CD14-positive monocyte (primary cell): ENCODE data around the gene SLC1A7. TPM values are rescaled to one million over a fixed set of nuclear protein-coding genes. Genes with fewer than 3 reads are reported as not detected.

ENCODE experiments used
- DNase-seq, 3 donors: peaks; one replicate each; pipeline ENCODE4 v3.0.0-alpha.2; 2011 to 2022
- H2AFZ ChIP-seq: 2 replicates; pipeline ENCODE4 v1.6.0; 2012; ENCODE audit warnings: mild to moderate bottlenecking, low read depth, low read length, inconsistent platforms; ENCODE audit not compliant: insufficient read depth, poor library complexity, severe bottlenecking
- H3K27ac ChIP-seq, 2 donors: 1 replicate in 1 of 2; 2 replicates in 1 of 2; pipeline ENCODE4 v1.5.1; 2012 to 2013; ENCODE audit warnings: low read length in 2 of 2, control low read depth in 1 of 2, inconsistent platforms in 1 of 2, low read depth in 1 of 2, mild to moderate bottlenecking in 1 of 2
- H3K27me3 ChIP-seq, 2 donors: one replicate each; pipeline versions ENCODE4 v1.6.0 to v1.6.1; 2011 to 2013; ENCODE audit warnings: low read length in 2 of 2; ENCODE audit not compliant: control insufficient read depth in 2 of 2, insufficient read depth in 2 of 2
- H3K36me3 ChIP-seq, 2 donors: replicated peaks in 1 of 2; 1 replicate in 1 of 2; 2 replicates in 1 of 2; pipeline versions ENCODE4 v1.5.1 to v1.6.1; 2012 to 2013; ENCODE audit warnings: low read length in 2 of 2, control low read depth in 1 of 2, inconsistent platforms in 1 of 2, mild to moderate bottlenecking in 1 of 2; ENCODE audit not compliant: insufficient read depth in 2 of 2, control insufficient read depth in 1 of 2
- H3K4me1 ChIP-seq, 2 donors: 1 replicate in 1 of 2; 2 replicates in 1 of 2; pipeline versions ENCODE4 v1.5.1 to v1.6.1; 2012 to 2013; ENCODE audit warnings: low read length in 2 of 2, control low read depth in 1 of 2, inconsistent platforms in 1 of 2, mild to moderate bottlenecking in 1 of 2, moderate library complexity in 1 of 2; ENCODE audit not compliant: insufficient read depth in 2 of 2, control insufficient read depth in 1 of 2
- H3K4me2 ChIP-seq: replicated peaks from 2 replicates; pipeline ENCODE3; 2012; ENCODE audit warnings: low read length, moderate library complexity, mild to moderate bottlenecking; ENCODE audit not compliant: poor library complexity, severe bottlenecking; ENCODE audit errors: extremely low read depth
- H3K4me3 ChIP-seq, 3 experiments: fragments of 200-600 bp in 1 of 3; sonication (generic) in 1 of 3; replicated peaks in 1 of 3; 1 replicate in 2 of 3; 2 replicates in 1 of 3; pipeline ENCODE4 v1.5.1; 2011 to 2013; ENCODE audit warnings: low read length in 3 of 3, mild to moderate bottlenecking in 3 of 3, control low read depth in 2 of 3, low read depth in 2 of 3, inconsistent platforms in 1 of 3, moderate library complexity in 1 of 3
- H3K79me2 ChIP-seq: 2 replicates; pipeline ENCODE4 v1.6.0; 2012; ENCODE audit warnings: mild to moderate bottlenecking, control low read depth, inconsistent platforms, low read length, moderate library complexity; ENCODE audit not compliant: insufficient read depth
- H3K9ac ChIP-seq: 2 replicates; pipeline ENCODE4 v1.6.0; 2017; ENCODE audit warnings: low read length, mild to moderate bottlenecking; ENCODE audit not compliant: insufficient read depth, poor library complexity, severe bottlenecking
- H3K9me3 ChIP-seq, 2 donors: replicated peaks in 1 of 2; 1 replicate in 1 of 2; 2 replicates in 1 of 2; pipeline versions ENCODE4 v1.5.1 to v1.6.1; 2012 to 2013; ENCODE audit warnings: low read length in 2 of 2, control low read depth in 1 of 2; ENCODE audit not compliant: control insufficient read depth in 1 of 2, insufficient read depth in 1 of 2
- H4K20me1 ChIP-seq: 2 replicates; pipeline ENCODE4 v1.6.0; 2012; ENCODE audit warnings: mild to moderate bottlenecking, low read length, control low read depth, moderate library complexity; ENCODE audit not compliant: insufficient read depth
- H3K27ac Mint-ChIP-seq, 7 donors: one replicate each; pipeline ENCODE4 v1.8.0; 2020; ENCODE audit warnings: mild to moderate bottlenecking in 7 of 7, mixed read lengths in 7 of 7, moderate library complexity in 6 of 7, inconsistent platforms in 2 of 7
- H3K27me3 Mint-ChIP-seq, 3 donors: one replicate each; pipeline ENCODE4 v1.8.0; 2021 to 2022; ENCODE audit warnings: low read depth in 3 of 3, mild to moderate bottlenecking in 3 of 3, mixed read lengths in 3 of 3, moderate library complexity in 3 of 3, inconsistent platforms in 1 of 3
- H3K36me3 Mint-ChIP-seq, 2 donors: one replicate each; pipeline ENCODE4 v1.8.0; 2020; ENCODE audit warnings: mixed read lengths in 2 of 2, inconsistent platforms in 1 of 2, mild to moderate bottlenecking in 1 of 2
- H3K4me1 Mint-ChIP-seq: one replicate; pipeline ENCODE4 v1.8.0; 2020; ENCODE audit warnings: mild to moderate bottlenecking, mixed read lengths
- H3K4me3 Mint-ChIP-seq, 2 donors: one replicate each; pipeline ENCODE4 v1.8.0; 2020; ENCODE audit warnings: mild to moderate bottlenecking in 2 of 2, mixed read lengths in 2 of 2, moderate library complexity in 1 of 2
- H3K9me3 Mint-ChIP-seq, 7 donors: one replicate each; pipeline ENCODE4 v1.8.0; 2020 to 2022; ENCODE audit warnings: mixed read lengths in 7 of 7, mild to moderate bottlenecking in 6 of 7, moderate library complexity in 6 of 7, inconsistent platforms in 2 of 7
- WGBS: methylation state at CpG from one replicate; pipeline ENCODE4 v1.1.5; 2013; ENCODE audit warnings: missing lambda C conversion rate; ENCODE audit not compliant: insufficient coverage; 5-methylcytosine and 5-hydroxymethylcytosine counted together
- intact Hi-C, 2 donors: fragments of 100-400 bp; cut with micrococcal nuclease; formaldehyde crosslinking; loops; one replicate each; pipeline versions ENCODE4 v1.15.0 to v1.15.1; 2023
- polyA plus RNA-seq, 3 donors: library from polyadenylated mRNA; depleted of rRNA in 1 of 3; unstranded in 2 of 3; stranded (reverse) in 1 of 3; fragments of 300-500 nt in 2 of 3; fragments of >200 nt in 1 of 3; fragmentation: Illumina TruSeq in 2 of 3; gene quantifications; 1 replicate in 2 of 3; 2 replicates in 1 of 3; pipeline ENCODE4 v1.2.3, GENCODE V29; 2012 to 2021
- TF ChIP-seq, protein P1 (sequence below): fragments of 200-600 bp; IDR thresholded peaks from one replicate; pipeline ENCODE4 v1.8.0; 2022; ENCODE audit warnings: antibody characterized with exemption, mild to moderate bottlenecking

Gene SLC1A7
- polyA plus RNA-seq, 3 donors, result not detected

DNA sequence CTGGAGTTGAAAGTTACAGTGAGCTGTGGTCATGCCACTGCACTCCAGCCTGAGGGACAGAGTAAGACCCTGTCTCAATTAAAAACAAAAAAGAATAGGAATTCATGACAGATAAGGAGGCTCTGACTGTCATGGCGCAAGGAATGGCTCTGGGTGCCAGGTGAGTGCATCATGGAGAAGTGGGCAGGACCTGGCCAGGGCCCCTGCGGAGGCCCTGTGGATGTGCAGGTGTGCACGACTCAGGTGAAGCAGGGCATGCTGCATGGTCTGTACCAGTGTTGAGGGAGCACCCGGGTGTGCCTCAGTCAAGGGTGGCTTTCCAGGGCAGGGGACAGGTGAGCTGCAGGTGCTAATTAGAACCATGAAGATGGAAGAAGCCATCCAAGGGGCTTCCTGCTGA is 14.0 kb downstream of the SLC1A7 start:
- no peaks in the 10 kb centered on the region for H3K27me3 ChIP-seq
- no peak overlapping the region for H3K27ac Mint-ChIP-seq
- no peak overlapping the region for H2AFZ ChIP-seq
- peaks cover 3 to 6% (median 3%) of the 10 kb centered on the region in 3 donors for H3K27me3 Mint-ChIP-seq
- H3K79me2 ChIP-seq, result no peaks in the 10 kb centered on the region
- no peak overlapping the region for H3K4me3 Mint-ChIP-seq
- H3K27ac ChIP-seq, result no peak overlapping the region
- TF ChIP-seq, protein P1, sequence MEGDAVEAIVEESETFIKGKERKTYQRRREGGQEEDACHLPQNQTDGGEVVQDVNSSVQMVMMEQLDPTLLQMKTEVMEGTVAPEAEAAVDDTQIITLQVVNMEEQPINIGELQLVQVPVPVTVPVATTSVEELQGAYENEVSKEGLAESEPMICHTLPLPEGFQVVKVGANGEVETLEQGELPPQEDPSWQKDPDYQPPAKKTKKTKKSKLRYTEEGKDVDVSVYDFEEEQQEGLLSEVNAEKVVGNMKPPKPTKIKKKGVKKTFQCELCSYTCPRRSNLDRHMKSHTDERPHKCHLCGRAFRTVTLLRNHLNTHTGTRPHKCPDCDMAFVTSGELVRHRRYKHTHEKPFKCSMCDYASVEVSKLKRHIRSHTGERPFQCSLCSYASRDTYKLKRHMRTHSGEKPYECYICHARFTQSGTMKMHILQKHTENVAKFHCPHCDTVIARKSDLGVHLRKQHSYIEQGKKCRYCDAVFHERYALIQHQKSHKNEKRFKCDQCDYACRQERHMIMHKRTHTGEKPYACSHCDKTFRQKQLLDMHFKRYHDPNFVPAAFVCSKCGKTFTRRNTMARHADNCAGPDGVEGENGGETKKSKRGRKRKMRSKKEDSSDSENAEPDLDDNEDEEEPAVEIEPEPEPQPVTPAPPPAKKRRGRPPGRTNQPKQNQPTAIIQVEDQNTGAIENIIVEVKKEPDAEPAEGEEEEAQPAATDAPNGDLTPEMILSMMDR, result no peak
- H3K36me3 Mint-ChIP-seq, result no peaks in the 10 kb centered on the region
- H3K4me3 ChIP-seq, result no peak overlapping the region
- H3K36me3 ChIP-seq, result no peaks in the 10 kb centered on the region
- intact Hi-C loops, result no loop called here
- DNase-seq, result no peak
- no peaks in the 10 kb centered on the region for H3K9me3 ChIP-seq
- H3K9ac ChIP-seq, result no peak overlapping the region
- H3K9me3 Mint-ChIP-seq, result peaks cover 0 to 2% (median 0%) of the 10 kb centered on the region in 7 donors
- H3K4me1 Mint-ChIP-seq, result peaks cover 5% of the 10 kb centered on the region
- H4K20me1 ChIP-seq, result no peaks in the 10 kb centered on the region
- WGBS, result 89% methylated on average over 4 of the region's 4 CpGs
- H3K4me2 ChIP-seq, result no peak overlapping the region
- H3K4me1 ChIP-seq, result no peaks in the 10 kb centered on the region

DNA sequence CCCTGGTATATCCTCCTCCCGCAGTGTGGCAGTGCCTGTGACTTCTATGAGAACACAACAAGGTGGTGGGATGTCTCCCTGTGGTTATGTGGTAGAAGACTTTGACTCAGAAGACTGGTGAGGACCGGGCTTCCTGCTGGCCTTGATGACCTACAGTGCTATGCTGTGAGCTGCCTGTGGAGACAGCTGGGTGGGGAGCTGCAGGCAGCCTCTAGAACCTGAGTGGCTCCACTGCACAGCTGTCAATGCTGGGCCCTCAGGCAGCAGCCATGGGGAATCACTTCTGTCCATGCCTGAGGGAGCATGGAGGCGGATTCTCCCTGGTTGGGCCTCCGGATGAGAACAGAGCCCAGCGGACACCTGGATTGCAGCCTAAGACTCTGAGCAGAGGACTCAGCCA is 14.9 kb downstream of the SLC1A7 start:
- H3K4me1 ChIP-seq, result no peaks in the 10 kb centered on the region
- H2AFZ ChIP-seq, result no peak overlapping the region
- no peak overlapping the region for H3K4me2 ChIP-seq
- no peaks in the 10 kb centered on the region for H3K27me3 ChIP-seq
- Mint-ChIP-seq H3K27me3 (peaks cover 3 to 6% (median 3%) of the 10 kb centered on the region in 3 donors), H3K9me3 (peaks cover 0 to 2% (median 0%) of the 10 kb centered on the region in 7 donors), H3K4me3 (no peak overlapping the region), H3K27ac (no peak overlapping the region), H3K36me3 (no peaks in the 10 kb centered on the region), H3K4me1 (peaks cover 5% of the 10 kb centered on the region)
- 96% methylated on average over 5 of the region's 5 CpGs for WGBS
- H3K4me3 ChIP-seq, result no peak overlapping the region
- TF ChIP-seq, protein P1, result no peak
- no peaks in the 10 kb centered on the region for H4K20me1 ChIP-seq
- H3K9me3 ChIP-seq, result no peaks in the 10 kb centered on the region
- H3K9ac ChIP-seq, result no peak overlapping the region
- DNase-seq, result no peak
- no peaks in the 10 kb centered on the region for H3K79me2 ChIP-seq
- intact Hi-C loops, result no loop called here
- no peaks in the 10 kb centered on the region for H3K36me3 ChIP-seq
- H3K27ac ChIP-seq, result no peak overlapping the region
